Osteoblast (primary cell): ENCODE data around the gene ZNF366. TPM values are rescaled to one million over a fixed set of nuclear protein-coding genes. Genes with fewer than 3 reads are reported as not detected.
A peak's percentile ranks its signal among the peaks of the same experiment; 100 is the strongest.

Source experiments
- DNase-seq: peaks from one replicate; pipeline ENCODE4 v3.0.0; 2011; ENCODE audit warnings: low spot score, mixed read lengths; ENCODE audit not compliant: insufficient read length; ENCODE audit errors: missing footprints
- H2AFZ ChIP-seq: 2 replicates; pipeline ENCODE4 v1.6.0; 2011; ENCODE audit warnings: mild to moderate bottlenecking, low read length
- H3K27ac ChIP-seq: 2 replicates; pipeline ENCODE4 v1.5.1; 2011; ENCODE audit warnings: mild to moderate bottlenecking, low read depth, low read length, moderate library complexity
- H3K27me3 ChIP-seq: 2 replicates; pipeline ENCODE4 v1.6.0; 2012; ENCODE audit warnings: mild to moderate bottlenecking, control low read depth, inconsistent platforms, low read length, moderate library complexity; ENCODE audit not compliant: insufficient read depth
- H3K36me3 ChIP-seq: 2 replicates; pipeline ENCODE4 v1.5.1; 2011; ENCODE audit warnings: mild to moderate bottlenecking, low read length, control low read depth, moderate library complexity; ENCODE audit not compliant: insufficient read depth
- H3K4me1 ChIP-seq: 2 replicates; pipeline ENCODE4 v1.5.1; 2011; ENCODE audit warnings: mild to moderate bottlenecking, low read length, control low read depth, moderate library complexity; ENCODE audit not compliant: insufficient read depth
- H3K4me2 ChIP-seq: 2 replicates; pipeline ENCODE4 v1.6.0; 2011; ENCODE audit warnings: mild to moderate bottlenecking, low read length; ENCODE audit not compliant: insufficient read depth
- H3K4me3 ChIP-seq: fragments of 200-600 bp; sonication (generic); 3 replicates; pipeline ENCODE4 v1.5.1; 2012; ENCODE audit warnings: mild to moderate bottlenecking, low read length, inconsistent platforms; ENCODE audit not compliant: insufficient read depth
- H3K79me2 ChIP-seq: 2 replicates; pipeline ENCODE4 v1.6.0; 2012; ENCODE audit warnings: mild to moderate bottlenecking, low read length, control low read depth, inconsistent platforms; ENCODE audit not compliant: insufficient read depth
- H3K9me3 ChIP-seq: 2 replicates; pipeline ENCODE4 v1.5.1; 2011; ENCODE audit warnings: low read depth, low read length, control low read depth
- H4K20me1 ChIP-seq: 2 replicates; pipeline ENCODE4 v1.6.0; 2012; ENCODE audit warnings: mild to moderate bottlenecking, low read length, control low read depth; ENCODE audit not compliant: insufficient read depth
- total RNA-seq: library from RNA; depleted of rRNA; stranded (reverse); fragments of >200 nt; gene quantifications from 2 replicates; pipeline ENCODE4 v1.2.3, GENCODE V29; 2012
- TF ChIP-seq, protein P1 (sequence below): IDR thresholded peaks from 2 replicates; pipeline ENCODE4 v1.5.1; 2011; ENCODE audit warnings: mild to moderate bottlenecking, low read depth, low read length, moderate library complexity; ENCODE audit errors: extremely low read depth

Gene ZNF366
- total RNA-seq, 1 donor: not detected

DNA sequence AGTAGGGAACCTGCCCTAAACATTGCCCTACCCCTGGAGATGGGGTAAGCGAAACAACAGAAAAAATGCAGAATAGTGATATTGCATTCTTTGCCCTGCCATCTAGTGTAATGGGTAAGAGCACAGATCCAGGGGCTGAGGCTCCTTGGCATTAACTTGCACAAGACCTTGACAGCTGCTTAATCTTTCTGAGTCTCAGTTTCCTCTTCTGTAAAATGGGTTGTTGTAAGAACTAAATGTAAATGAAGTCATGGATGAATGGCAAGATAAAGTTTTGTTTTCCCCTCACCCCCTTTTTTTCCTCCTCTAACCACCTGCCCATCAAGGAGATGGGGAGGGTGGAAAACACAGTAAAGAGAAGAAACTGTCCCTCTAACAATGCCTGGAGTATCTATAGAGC lies 47.7 kb upstream of the ZNF366 start:
- no peaks in the 10 kb centered on the region for H3K9me3 ChIP-seq
- H2AFZ ChIP-seq: no peak overlapping the region
- no peak for DNase-seq
- no peaks in the 10 kb centered on the region for H4K20me1 ChIP-seq
- H3K4me3 ChIP-seq: no peak overlapping the region
- H3K4me1 ChIP-seq: peaks cover 23% of the 10 kb centered on the region
- H3K36me3 ChIP-seq: no peaks in the 10 kb centered on the region
- no peaks in the 10 kb centered on the region for H3K79me2 ChIP-seq
- no peak overlapping the region for H3K4me2 ChIP-seq
- H3K27me3 ChIP-seq: no peaks in the 10 kb centered on the region
- no peak overlapping the region for H3K27ac ChIP-seq
- TF ChIP-seq, protein P1, sequence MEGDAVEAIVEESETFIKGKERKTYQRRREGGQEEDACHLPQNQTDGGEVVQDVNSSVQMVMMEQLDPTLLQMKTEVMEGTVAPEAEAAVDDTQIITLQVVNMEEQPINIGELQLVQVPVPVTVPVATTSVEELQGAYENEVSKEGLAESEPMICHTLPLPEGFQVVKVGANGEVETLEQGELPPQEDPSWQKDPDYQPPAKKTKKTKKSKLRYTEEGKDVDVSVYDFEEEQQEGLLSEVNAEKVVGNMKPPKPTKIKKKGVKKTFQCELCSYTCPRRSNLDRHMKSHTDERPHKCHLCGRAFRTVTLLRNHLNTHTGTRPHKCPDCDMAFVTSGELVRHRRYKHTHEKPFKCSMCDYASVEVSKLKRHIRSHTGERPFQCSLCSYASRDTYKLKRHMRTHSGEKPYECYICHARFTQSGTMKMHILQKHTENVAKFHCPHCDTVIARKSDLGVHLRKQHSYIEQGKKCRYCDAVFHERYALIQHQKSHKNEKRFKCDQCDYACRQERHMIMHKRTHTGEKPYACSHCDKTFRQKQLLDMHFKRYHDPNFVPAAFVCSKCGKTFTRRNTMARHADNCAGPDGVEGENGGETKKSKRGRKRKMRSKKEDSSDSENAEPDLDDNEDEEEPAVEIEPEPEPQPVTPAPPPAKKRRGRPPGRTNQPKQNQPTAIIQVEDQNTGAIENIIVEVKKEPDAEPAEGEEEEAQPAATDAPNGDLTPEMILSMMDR: no peak

- H3K4me3 ChIP-seq: no peak overlapping the region
- no peaks in the 10 kb centered on the region for H3K79me2 ChIP-seq
- no peaks in the 10 kb centered on the region for H4K20me1 ChIP-seq
- H3K4me1 ChIP-seq: peaks cover 21% of the 10 kb centered on the region
- H2AFZ ChIP-seq: peak overlapping the region; percentile 10
- TF ChIP-seq, protein P1: no peak
- H3K4me2 ChIP-seq: no peak overlapping the region
- no peaks in the 10 kb centered on the region for H3K9me3 ChIP-seq
- no peaks in the 10 kb centered on the region for H3K36me3 ChIP-seq
- H3K27ac ChIP-seq: peak overlapping the region; percentile 61
- DNase-seq: peak; percentile 71
- H3K27me3 ChIP-seq: no peaks in the 10 kb centered on the region
These were observed 44.9 kb upstream of the ZNF366 start for GRCh38 chr5:72552041-72552557.

DNA sequence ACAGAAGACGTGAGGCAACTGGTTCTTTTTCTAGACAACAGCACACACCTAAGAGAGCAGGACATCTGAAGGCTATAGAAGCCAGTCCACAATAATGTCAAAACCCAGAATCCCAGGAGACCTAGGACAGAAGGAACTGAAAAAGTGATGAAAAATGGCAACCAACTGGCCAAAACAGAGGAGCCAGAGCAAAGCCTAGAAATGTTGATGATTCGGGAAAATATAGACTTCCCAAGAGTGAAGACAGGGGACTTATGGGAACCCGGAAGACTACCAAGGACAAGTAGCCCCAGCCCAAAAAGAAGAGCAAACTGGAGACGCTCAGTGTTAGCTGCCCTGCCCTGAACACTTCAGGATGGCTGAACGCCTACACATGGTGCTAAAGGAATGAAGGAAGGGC lies 43.4 kb upstream of the ZNF366 start:
- Histone ChIP-seq H4K20me1 (no peaks in the 10 kb centered on the region), H3K36me3 (no peaks in the 10 kb centered on the region), H3K27me3 (no peaks in the 10 kb centered on the region), H3K4me3 (no peak overlapping the region), H3K27ac (no peak overlapping the region), H2AFZ (no peak overlapping the region), H3K4me2 (no peak overlapping the region), H3K4me1 (peaks cover 8% of the 10 kb centered on the region), H3K9me3 (no peaks in the 10 kb centered on the region), H3K79me2 (no peaks in the 10 kb centered on the region)
- no peak for DNase-seq
- TF ChIP-seq, protein P1: no peak

GRCh38 chr5:72543811-72544210 lies 36.6 kb upstream of the ZNF366 start:
- no peaks in the 10 kb centered on the region for H4K20me1 ChIP-seq
- TF ChIP-seq, protein P1: no peak
- H3K4me1 ChIP-seq: peaks cover 13% of the 10 kb centered on the region
- no peak for DNase-seq
- H3K4me3 ChIP-seq: peak overlapping the region; percentile 21
- H3K9me3 ChIP-seq: no peaks in the 10 kb centered on the region
- no peaks in the 10 kb centered on the region for H3K79me2 ChIP-seq
- H3K4me2 ChIP-seq: peak overlapping the region; percentile 71
- peak overlapping the region; percentile 81 for H3K27ac ChIP-seq
- H3K27me3 ChIP-seq: no peaks in the 10 kb centered on the region
- no peaks in the 10 kb centered on the region for H3K36me3 ChIP-seq
- no peak overlapping the region for H2AFZ ChIP-seq
